ENCODE measurements around the gene NBEA. TPM values are rescaled to one million over a fixed set of nuclear protein-coding genes. Genes with fewer than 3 reads are reported as not detected.
"Not testable (repeated sequence)": the region's sequence is repeated elsewhere in the genome, so short reads cannot be mapped to it uniquely, and the experiment has no call there.

The NBEA gene
- total RNA-seq, 1 donor: 4.0 TPM

GRCh38 chr13:35057858-35058257, 115.8 kb downstream of the NBEA start:
- TF ChIP-seq, protein P1, sequence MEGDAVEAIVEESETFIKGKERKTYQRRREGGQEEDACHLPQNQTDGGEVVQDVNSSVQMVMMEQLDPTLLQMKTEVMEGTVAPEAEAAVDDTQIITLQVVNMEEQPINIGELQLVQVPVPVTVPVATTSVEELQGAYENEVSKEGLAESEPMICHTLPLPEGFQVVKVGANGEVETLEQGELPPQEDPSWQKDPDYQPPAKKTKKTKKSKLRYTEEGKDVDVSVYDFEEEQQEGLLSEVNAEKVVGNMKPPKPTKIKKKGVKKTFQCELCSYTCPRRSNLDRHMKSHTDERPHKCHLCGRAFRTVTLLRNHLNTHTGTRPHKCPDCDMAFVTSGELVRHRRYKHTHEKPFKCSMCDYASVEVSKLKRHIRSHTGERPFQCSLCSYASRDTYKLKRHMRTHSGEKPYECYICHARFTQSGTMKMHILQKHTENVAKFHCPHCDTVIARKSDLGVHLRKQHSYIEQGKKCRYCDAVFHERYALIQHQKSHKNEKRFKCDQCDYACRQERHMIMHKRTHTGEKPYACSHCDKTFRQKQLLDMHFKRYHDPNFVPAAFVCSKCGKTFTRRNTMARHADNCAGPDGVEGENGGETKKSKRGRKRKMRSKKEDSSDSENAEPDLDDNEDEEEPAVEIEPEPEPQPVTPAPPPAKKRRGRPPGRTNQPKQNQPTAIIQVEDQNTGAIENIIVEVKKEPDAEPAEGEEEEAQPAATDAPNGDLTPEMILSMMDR (IDR thresholded peaks at IDR 0.05; ENCODE audit: extremely low read depth, low read depth, low read length): no peak
- H3K4me3 ChIP-seq (ENCODE audit: insufficient read depth, low read length): no peak overlapping the region
- no peak overlapping the region for H3K27ac ChIP-seq (ENCODE audit: low read depth, low read length)
- H3K79me2 ChIP-seq (ENCODE audit: insufficient read depth, low read length): no peaks in the 10 kb centered on the region
- no peaks in the 10 kb centered on the region for H3K36me3 ChIP-seq (ENCODE audit: insufficient read depth, low read length)
- H3K9me3 ChIP-seq (ENCODE audit: low read depth, low read length): no peaks in the 10 kb centered on the region
- no peaks in the 10 kb centered on the region for H3K27me3 ChIP-seq (ENCODE audit: insufficient read depth, low read length)
- H2AFZ ChIP-seq (ENCODE audit: low read length): no peak overlapping the region
- H3K4me2 ChIP-seq (ENCODE audit: insufficient read depth, low read length): no peak overlapping the region
- H3K4me1 ChIP-seq (ENCODE audit: insufficient read depth, low read length): no peaks in the 10 kb centered on the region
- H4K20me1 ChIP-seq (ENCODE audit: insufficient read depth, low read length): no peaks in the 10 kb centered on the region
- no peak for DNase-seq (ENCODE audit: insufficient read length, low spot score, missing footprints)

GRCh38 chr13:35058585-35058984, 116.5 kb downstream of the NBEA start:
- not testable (repeated sequence) for H3K4me3 ChIP-seq (ENCODE audit: insufficient read depth, low read length); H3K27me3 ChIP-seq (ENCODE audit: insufficient read depth, low read length); H3K9me3 ChIP-seq (ENCODE audit: low read depth, low read length); H2AFZ ChIP-seq (ENCODE audit: low read length); DNase-seq (ENCODE audit: insufficient read length, low spot score, missing footprints); H3K79me2 ChIP-seq (ENCODE audit: insufficient read depth, low read length); H3K36me3 ChIP-seq (ENCODE audit: insufficient read depth, low read length); H3K27ac ChIP-seq (ENCODE audit: low read depth, low read length); H4K20me1 ChIP-seq (ENCODE audit: insufficient read depth, low read length); H3K4me2 ChIP-seq (ENCODE audit: insufficient read depth, low read length); H3K4me1 ChIP-seq (ENCODE audit: insufficient read depth, low read length)

- H2AFZ ChIP-seq (ENCODE audit: low read length): no peak overlapping the region
- H3K27me3 ChIP-seq (ENCODE audit: insufficient read depth, low read length): no peaks in the 10 kb centered on the region
- H3K79me2 ChIP-seq (ENCODE audit: insufficient read depth, low read length): no peaks in the 10 kb centered on the region
- no peaks in the 10 kb centered on the region for H3K4me1 ChIP-seq (ENCODE audit: insufficient read depth, low read length)
- no peaks in the 10 kb centered on the region for H4K20me1 ChIP-seq (ENCODE audit: insufficient read depth, low read length)
- no peak overlapping the region for H3K4me2 ChIP-seq (ENCODE audit: insufficient read depth, low read length)
- H3K4me3 ChIP-seq (ENCODE audit: insufficient read depth, low read length): no peak overlapping the region
- TF ChIP-seq, protein P1 (IDR thresholded peaks at IDR 0.05; ENCODE audit: extremely low read depth, low read depth, low read length): no peak
- H3K9me3 ChIP-seq (ENCODE audit: low read depth, low read length): no peaks in the 10 kb centered on the region
- no peak for DNase-seq (ENCODE audit: insufficient read length, low spot score, missing footprints)
- no peak overlapping the region for H3K27ac ChIP-seq (ENCODE audit: low read depth, low read length)
- no peaks in the 10 kb centered on the region for H3K36me3 ChIP-seq (ENCODE audit: insufficient read depth, low read length)
Observed at GRCh38 chr13:35086667-35087066, 144.6 kb downstream of the NBEA start.

GRCh38 chr13:35092251-35092650, 150.2 kb downstream of the NBEA start:
- no peak overlapping the region for H2AFZ ChIP-seq (ENCODE audit: low read length)
- TF ChIP-seq, protein P1 (IDR thresholded peaks at IDR 0.05; ENCODE audit: extremely low read depth, low read depth, low read length): no peak
- no peaks in the 10 kb centered on the region for H4K20me1 ChIP-seq (ENCODE audit: insufficient read depth, low read length)
- H3K36me3 ChIP-seq (ENCODE audit: insufficient read depth, low read length): no peaks in the 10 kb centered on the region
- no peaks in the 10 kb centered on the region for H3K79me2 ChIP-seq (ENCODE audit: insufficient read depth, low read length)
- no peak overlapping the region for H3K27ac ChIP-seq (ENCODE audit: low read depth, low read length)
- no peaks in the 10 kb centered on the region for H3K27me3 ChIP-seq (ENCODE audit: insufficient read depth, low read length)
- no peaks in the 10 kb centered on the region for H3K4me1 ChIP-seq (ENCODE audit: insufficient read depth, low read length)
- no peak overlapping the region for H3K4me2 ChIP-seq (ENCODE audit: insufficient read depth, low read length)
- H3K9me3 ChIP-seq (ENCODE audit: low read depth, low read length): no peaks in the 10 kb centered on the region
- no peak overlapping the region for H3K4me3 ChIP-seq (ENCODE audit: insufficient read depth, low read length)
- no peak for DNase-seq (ENCODE audit: insufficient read length, low spot score, missing footprints)
